Thyroid gland (tissue), 4 donors: ENCODE results near the gene CLIC1. TPM values are rescaled to one million over a fixed set of nuclear protein-coding genes. Genes with fewer than 3 reads are reported as not detected.

Source experiments
- DNase-seq, 2 donors: peaks; one replicate each; pipeline ENCODE4 v3.0.0-alpha.2; 2019
- H3K27ac ChIP-seq, 3 donors: fragments of 200-600 bp; sonication (generic); 1 replicate in 2 of 3; 2 replicates in 1 of 3; pipeline ENCODE4 v1.5.1; 2016 to 2019; ENCODE audit warnings: mild to moderate bottlenecking in 1 of 3, moderate library complexity in 1 of 3
- H3K27me3 ChIP-seq: fragments of 200-600 bp; sonication (generic); one replicate; pipeline ENCODE4 v1.5.1; 2019
- H3K36me3 ChIP-seq, 2 donors: fragments of 200-600 bp; sonication (generic); one replicate each; pipeline ENCODE4 v1.5.1; 2016 to 2019
- H3K4me1 ChIP-seq, 2 donors: fragments of 200-600 bp; sonication (generic); one replicate each; pipeline ENCODE4 v1.5.1; 2017 to 2019
- H3K4me3 ChIP-seq, 3 donors: fragments of 200-600 bp; sonication (generic); replicated peaks in 1 of 3; 1 replicate in 2 of 3; 2 replicates in 1 of 3; pipeline ENCODE4 v1.5.1; 2016; ENCODE audit warnings: mild to moderate bottlenecking in 1 of 3
- H3K9me3 ChIP-seq: fragments of 200-600 bp; sonication (generic); one replicate; pipeline ENCODE4 v1.5.1; 2017
- POLR2A ChIP-seq, 2 donors: fragments of 450-650 bp; IDR thresholded peaks; one replicate each; pipeline ENCODE4 v1.6.1; 2017; ENCODE audit warnings: antibody characterized with exemption in 2 of 2, mild to moderate bottlenecking in 2 of 2, moderate library complexity in 1 of 2
- WGBS, 2 donors: methylation state at CpG; one replicate each; pipeline ENCODE4 v1.1.5; 2017; 5-methylcytosine and 5-hydroxymethylcytosine counted together
- intact Hi-C: fragments of 100-400 bp; cut with DNase I; formaldehyde crosslinking; loops from one replicate; pipeline ENCODE4 v1.15.1; 2023
- total RNA-seq, 4 donors: library from RNA; depleted of rRNA; stranded (reverse); fragments of >200 nt; gene quantifications; one replicate each; pipeline ENCODE4 v1.2.3, GENCODE V29; 2016
- TF ChIP-seq, protein P1 (sequence below), 6 experiments: fragments of 200-600 bp in 3 of 6; fragments of 450-650 bp in 3 of 6; sonication (generic) in 3 of 6; IDR thresholded peaks; one replicate each; pipeline ENCODE4 v1.5.1; 2016 to 2019; ENCODE audit warnings: antibody characterized with exemption in 6 of 6, mild to moderate bottlenecking in 2 of 6, inconsistent platforms in 1 of 6, moderate library complexity in 1 of 6

CLIC1 gene
- total RNA-seq, 4 donors from 2014 or later, result 222 to 314 (median 247) TPM

- TF ChIP-seq, protein P1, sequence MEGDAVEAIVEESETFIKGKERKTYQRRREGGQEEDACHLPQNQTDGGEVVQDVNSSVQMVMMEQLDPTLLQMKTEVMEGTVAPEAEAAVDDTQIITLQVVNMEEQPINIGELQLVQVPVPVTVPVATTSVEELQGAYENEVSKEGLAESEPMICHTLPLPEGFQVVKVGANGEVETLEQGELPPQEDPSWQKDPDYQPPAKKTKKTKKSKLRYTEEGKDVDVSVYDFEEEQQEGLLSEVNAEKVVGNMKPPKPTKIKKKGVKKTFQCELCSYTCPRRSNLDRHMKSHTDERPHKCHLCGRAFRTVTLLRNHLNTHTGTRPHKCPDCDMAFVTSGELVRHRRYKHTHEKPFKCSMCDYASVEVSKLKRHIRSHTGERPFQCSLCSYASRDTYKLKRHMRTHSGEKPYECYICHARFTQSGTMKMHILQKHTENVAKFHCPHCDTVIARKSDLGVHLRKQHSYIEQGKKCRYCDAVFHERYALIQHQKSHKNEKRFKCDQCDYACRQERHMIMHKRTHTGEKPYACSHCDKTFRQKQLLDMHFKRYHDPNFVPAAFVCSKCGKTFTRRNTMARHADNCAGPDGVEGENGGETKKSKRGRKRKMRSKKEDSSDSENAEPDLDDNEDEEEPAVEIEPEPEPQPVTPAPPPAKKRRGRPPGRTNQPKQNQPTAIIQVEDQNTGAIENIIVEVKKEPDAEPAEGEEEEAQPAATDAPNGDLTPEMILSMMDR (IDR thresholded peaks at IDR 0.05), result no peak
- no peak for TF ChIP-seq POLR2A (IDR thresholded peaks at IDR 0.05)
- no peak for DNase-seq
- 93 to 98% methylated on average over 5 of the region's 5 CpGs for WGBS, 2 donors
- Histone ChIP-seq H3K27me3 (no peaks in the 10 kb centered on the region), H3K36me3 (no peaks in the 10 kb centered on the region), H3K9me3 (no peaks in the 10 kb centered on the region), H3K4me3 (no peak overlapping the region), H3K4me1 (no peaks in the 10 kb centered on the region), H3K27ac (no peak overlapping the region)
- intact Hi-C loops, result no loop called here
Observed at GRCh38 chr6:31760790-31761189, 24.5 kb upstream of the CLIC1 start.

DNA sequence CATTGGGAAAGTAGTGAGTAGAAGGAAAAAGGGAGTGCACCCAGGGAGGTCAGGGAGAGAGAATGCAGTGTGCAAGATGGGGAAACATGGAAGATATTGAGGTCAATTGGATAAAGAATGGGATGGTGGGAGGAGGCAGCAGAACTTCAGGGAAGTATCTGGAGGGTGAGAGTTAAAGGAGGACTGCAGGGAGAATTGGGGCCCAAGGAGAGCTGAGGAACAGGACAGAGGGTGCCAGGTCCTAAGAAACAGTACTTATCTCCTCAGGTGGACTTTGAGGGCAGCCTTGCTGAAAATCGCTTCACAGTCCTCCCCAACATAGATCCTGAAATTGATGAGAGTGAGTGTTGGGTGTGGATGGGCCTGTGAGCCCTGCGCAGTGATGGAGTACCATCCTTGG lies 22.0 kb upstream of the CLIC1 start:
- intact Hi-C loops, result no loop called here
- WGBS, 2 donors, result 90 to 96% methylated on average over 2 of the region's 2 CpGs
- Histone ChIP-seq H3K27ac (no peak overlapping the region), H3K4me3 (no peak overlapping the region), H3K27me3 (no peaks in the 10 kb centered on the region), H3K36me3 (no peaks in the 10 kb centered on the region), H3K4me1 (no peaks in the 10 kb centered on the region), H3K9me3 (no peaks in the 10 kb centered on the region)
- TF ChIP-seq, protein P1 (IDR thresholded peaks at IDR 0.05), result no peak
- no peak for TF ChIP-seq POLR2A (IDR thresholded peaks at IDR 0.05)
- DNase-seq, result no peak

DNA sequence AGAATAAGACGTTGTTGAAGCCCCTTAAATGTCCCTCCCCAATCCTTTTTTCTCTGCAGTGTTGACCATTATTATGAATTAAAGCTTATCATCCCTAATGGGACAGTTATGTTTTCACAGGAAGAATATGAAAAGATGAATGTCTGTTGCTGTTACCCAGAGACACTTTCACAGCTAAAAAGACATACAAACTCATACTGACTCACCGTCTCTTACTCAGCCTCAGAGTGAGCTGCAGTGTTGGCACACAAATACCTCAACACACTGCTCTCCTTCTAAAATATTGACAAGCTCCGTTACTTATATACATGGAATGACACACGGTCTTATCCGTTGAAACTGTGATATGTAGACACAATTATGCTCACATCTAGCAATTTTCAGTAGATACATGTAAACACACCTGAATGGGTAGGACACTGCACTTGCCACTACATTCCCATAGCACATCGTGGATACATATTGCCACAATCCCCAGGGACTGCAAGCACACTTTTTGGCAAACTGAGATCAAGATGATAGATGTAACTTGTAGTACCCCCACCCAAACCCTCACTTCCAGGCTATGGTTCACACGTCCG lies 16.5 kb upstream of the CLIC1 start:
- H3K36me3 ChIP-seq, result no peaks in the 10 kb centered on the region
- no peaks in the 10 kb centered on the region for H3K9me3 ChIP-seq
- no peak overlapping the region for H3K4me3 ChIP-seq
- H3K27me3 ChIP-seq, result no peaks in the 10 kb centered on the region
- TF ChIP-seq, protein P1 (IDR thresholded peaks at IDR 0.05), result no peak
- no peak for DNase-seq
- WGBS, 2 donors, result 73 to 76% methylated on average over 8 of the region's 8 CpGs
- no peak overlapping the region for H3K27ac ChIP-seq
- no peaks in the 10 kb centered on the region for H3K4me1 ChIP-seq
- intact Hi-C loops, result no loop called here

- H3K27me3 ChIP-seq, result no peaks in the 10 kb centered on the region
- H3K4me1 ChIP-seq, result no peaks in the 10 kb centered on the region
- no peak overlapping the region for H3K4me3 ChIP-seq
- no peaks in the 10 kb centered on the region for H3K36me3 ChIP-seq
- DNase-seq, result no peak
- TF ChIP-seq, protein P1 (IDR thresholded peaks at IDR 0.05), result no peak
- no peak for TF ChIP-seq POLR2A (IDR thresholded peaks at IDR 0.05)
- H3K9me3 ChIP-seq, result no peaks in the 10 kb centered on the region
- intact Hi-C loops, result no loop called here
- WGBS, 2 donors, result 89 to 90% methylated on average over 7 of the region's 7 CpGs
- H3K27ac ChIP-seq, result no peak overlapping the region
Observed at GRCh38 chr6:31750411-31751022, 14.2 kb upstream of the CLIC1 start.

GRCh38 chr6:31749301-31750036 lies 13.1 kb upstream of the CLIC1 start:
- TF ChIP-seq, protein P1 (IDR thresholded peaks at IDR 0.05), result no peak
- TF ChIP-seq POLR2A (IDR thresholded peaks at IDR 0.05), result no peak

More at GRCh38 chr6:31749301-31750036, 13.1 kb upstream of the CLIC1 start:
- no peaks in the 10 kb centered on the region for H3K9me3 ChIP-seq
- intact Hi-C loops, result no loop called here
- no peaks in the 10 kb centered on the region for H3K36me3 ChIP-seq
- H3K27ac ChIP-seq, result no peak overlapping the region
- no peak for DNase-seq
- WGBS, 2 donors, result 90% methylated on average over 8 of the region's 8 CpGs
- H3K4me3 ChIP-seq, result no peak overlapping the region
- no peaks in the 10 kb centered on the region for H3K27me3 ChIP-seq
- H3K4me1 ChIP-seq, result no peaks in the 10 kb centered on the region
